ENCODE results near the gene CDC42. TPM values are rescaled to one million over a fixed set of nuclear protein-coding genes. Genes with fewer than 3 reads are reported as not detected.
A peak's percentile ranks its signal among the peaks of the same experiment; 100 is the strongest.

CDC42 gene
- total and polyA plus RNA-seq, 2 of the 13 experiments (the other 11 are each of a cell fraction or from before 2014, with no cell fraction given): 138 to 237 TPM

DNA sequence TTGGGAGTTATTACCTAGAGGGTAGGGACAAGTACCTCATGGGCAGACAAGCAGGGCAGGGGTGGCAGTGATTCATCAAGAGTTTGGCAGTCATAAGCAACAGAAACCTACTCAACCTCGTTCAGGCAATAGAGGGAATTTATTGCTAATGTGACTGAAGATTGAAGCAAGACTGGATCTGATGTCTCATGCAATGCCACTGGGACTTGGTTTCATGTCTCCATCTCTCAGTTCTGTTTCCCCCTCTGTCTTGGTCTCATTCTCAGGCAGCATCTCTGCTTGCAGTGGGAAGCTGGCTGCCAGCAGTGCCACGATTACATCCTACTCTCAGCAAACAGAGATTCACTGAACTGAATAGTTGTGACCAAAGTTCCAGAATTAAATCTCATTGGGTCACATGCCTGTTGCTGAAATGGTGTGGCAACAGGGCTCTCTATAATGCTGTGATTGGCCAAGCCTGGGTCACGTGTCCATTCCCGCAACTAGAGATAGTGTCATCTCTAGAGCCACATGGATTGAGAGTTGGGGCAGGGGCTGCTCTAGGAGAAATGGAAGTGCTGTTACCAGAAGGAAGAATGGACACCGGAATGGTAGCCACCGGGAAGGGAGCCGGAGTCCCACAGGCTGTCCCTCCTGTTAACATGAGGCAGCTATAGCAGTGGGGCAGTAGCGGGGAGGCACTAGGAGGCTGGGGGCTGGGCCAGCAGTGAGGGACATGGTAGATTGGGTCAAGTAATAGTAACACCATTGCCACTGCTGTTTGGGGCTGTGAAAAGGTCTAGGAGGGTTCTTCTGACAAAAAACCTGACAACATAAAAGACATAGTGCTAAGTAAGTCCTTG is 3.9 kb upstream of the CDC42 start (continued):
- TF ChIP-seq, protein P1, sequence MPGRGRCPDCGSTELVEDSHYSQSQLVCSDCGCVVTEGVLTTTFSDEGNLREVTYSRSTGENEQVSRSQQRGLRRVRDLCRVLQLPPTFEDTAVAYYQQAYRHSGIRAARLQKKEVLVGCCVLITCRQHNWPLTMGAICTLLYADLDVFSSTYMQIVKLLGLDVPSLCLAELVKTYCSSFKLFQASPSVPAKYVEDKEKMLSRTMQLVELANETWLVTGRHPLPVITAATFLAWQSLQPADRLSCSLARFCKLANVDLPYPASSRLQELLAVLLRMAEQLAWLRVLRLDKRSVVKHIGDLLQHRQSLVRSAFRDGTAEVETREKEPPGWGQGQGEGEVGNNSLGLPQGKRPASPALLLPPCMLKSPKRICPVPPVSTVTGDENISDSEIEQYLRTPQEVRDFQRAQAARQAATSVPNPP (CRISPR knock-in tag; IDR thresholded peaks at IDR 0.05): no peak
- no peak for TF ChIP-seq ZNF772 (CRISPR knock-in tag; IDR thresholded peaks at IDR 0.05)
- TF ChIP-seq, protein P2, sequence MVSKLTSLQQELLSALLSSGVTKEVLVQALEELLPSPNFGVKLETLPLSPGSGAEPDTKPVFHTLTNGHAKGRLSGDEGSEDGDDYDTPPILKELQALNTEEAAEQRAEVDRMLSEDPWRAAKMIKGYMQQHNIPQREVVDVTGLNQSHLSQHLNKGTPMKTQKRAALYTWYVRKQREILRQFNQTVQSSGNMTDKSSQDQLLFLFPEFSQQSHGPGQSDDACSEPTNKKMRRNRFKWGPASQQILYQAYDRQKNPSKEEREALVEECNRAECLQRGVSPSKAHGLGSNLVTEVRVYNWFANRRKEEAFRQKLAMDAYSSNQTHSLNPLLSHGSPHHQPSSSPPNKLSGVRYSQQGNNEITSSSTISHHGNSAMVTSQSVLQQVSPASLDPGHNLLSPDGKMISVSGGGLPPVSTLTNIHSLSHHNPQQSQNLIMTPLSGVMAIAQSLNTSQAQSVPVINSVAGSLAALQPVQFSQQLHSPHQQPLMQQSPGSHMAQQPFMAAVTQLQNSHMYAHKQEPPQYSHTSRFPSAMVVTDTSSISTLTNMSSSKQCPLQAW (CRISPR knock-in tag; IDR thresholded peaks at IDR 0.05): peak; percentile 44; the same call in 1 of the 2 replicates
- TF ChIP-seq, protein P3, sequence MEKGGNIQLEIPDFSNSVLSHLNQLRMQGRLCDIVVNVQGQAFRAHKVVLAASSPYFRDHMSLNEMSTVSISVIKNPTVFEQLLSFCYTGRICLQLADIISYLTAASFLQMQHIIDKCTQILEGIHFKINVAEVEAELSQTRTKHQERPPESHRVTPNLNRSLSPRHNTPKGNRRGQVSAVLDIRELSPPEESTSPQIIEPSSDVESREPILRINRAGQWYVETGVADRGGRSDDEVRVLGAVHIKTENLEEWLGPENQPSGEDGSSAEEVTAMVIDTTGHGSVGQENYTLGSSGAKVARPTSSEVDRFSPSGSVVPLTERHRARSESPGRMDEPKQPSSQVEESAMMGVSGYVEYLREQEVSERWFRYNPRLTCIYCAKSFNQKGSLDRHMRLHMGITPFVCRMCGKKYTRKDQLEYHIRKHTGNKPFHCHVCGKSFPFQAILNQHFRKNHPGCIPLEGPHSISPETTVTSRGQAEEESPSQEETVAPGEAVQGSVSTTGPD (CRISPR knock-in tag; IDR thresholded peaks at IDR 0.05): no peak
- TF ChIP-seq XRCC5 (optimal IDR thresholded peaks at IDR 0.05; ENCODE audit: low read length): no peak
- no peak for TF ChIP-seq RNF2 (conservative IDR thresholded peaks at IDR 0.05; ENCODE audit: low read depth)
- TF ChIP-seq, protein P4, sequence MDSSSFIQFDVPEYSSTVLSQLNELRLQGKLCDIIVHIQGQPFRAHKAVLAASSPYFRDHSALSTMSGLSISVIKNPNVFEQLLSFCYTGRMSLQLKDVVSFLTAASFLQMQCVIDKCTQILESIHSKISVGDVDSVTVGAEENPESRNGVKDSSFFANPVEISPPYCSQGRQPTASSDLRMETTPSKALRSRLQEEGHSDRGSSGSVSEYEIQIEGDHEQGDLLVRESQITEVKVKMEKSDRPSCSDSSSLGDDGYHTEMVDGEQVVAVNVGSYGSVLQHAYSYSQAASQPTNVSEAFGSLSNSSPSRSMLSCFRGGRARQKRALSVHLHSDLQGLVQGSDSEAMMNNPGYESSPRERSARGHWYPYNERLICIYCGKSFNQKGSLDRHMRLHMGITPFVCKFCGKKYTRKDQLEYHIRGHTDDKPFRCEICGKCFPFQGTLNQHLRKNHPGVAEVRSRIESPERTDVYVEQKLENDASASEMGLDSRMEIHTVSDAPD (CRISPR knock-in tag; IDR thresholded peaks at IDR 0.05): no peak
- TF ChIP-seq NFYB (CRISPR knock-in tag; IDR thresholded peaks at IDR 0.05): peak; percentile 73
- TF ChIP-seq CREB1 (IDR thresholded peaks at IDR 0.05): no peak
- 0 out of 2 replicates have a peak, but pooled peaks have one; percentile 23 for TF ChIP-seq CREB1 (CRISPR knock-in tag; IDR thresholded peaks at IDR 0.05)
- no peak for TF ChIP-seq ZNF724P (CRISPR knock-in tag; IDR thresholded peaks at IDR 0.05; ENCODE audit: borderline replicate concordance)
- 0 out of 2 replicates have a peak, but pooled peaks have one; percentile 21 for TF ChIP-seq HNF4A (CRISPR knock-in tag; IDR thresholded peaks at IDR 0.05)
- no peak for TF ChIP-seq GTF2F1 (IDR thresholded peaks at IDR 0.05; ENCODE audit: low read length)
- TF ChIP-seq POLR2AphosphoS2 (IDR thresholded peaks at IDR 0.05; ENCODE audit: low read depth, low read length): no peak
- no peak for TF ChIP-seq FOXM1 (CRISPR knock-in tag; IDR thresholded peaks at IDR 0.05)
- no peak for TF ChIP-seq ZNF296 (CRISPR knock-in tag; conservative IDR thresholded peaks at IDR 0.05)
- no peak for TF ChIP-seq ZNF446 (CRISPR knock-in tag; IDR thresholded peaks at IDR 0.05)
- no peak for TF ChIP-seq SIX1 (CRISPR knock-in tag; IDR thresholded peaks at IDR 0.05; ENCODE audit: borderline replicate concordance)
- TF ChIP-seq FOXA1 (IDR thresholded peaks at IDR 0.05): no peak
- TF ChIP-seq FOXA1 (CRISPR knock-in tag; IDR thresholded peaks at IDR 0.05): no peak
- no peak for TF ChIP-seq ZFY (CRISPR knock-in tag; IDR thresholded peaks at IDR 0.05)
- no peak for TF ChIP-seq MTA1 (CRISPR knock-in tag; IDR thresholded peaks at IDR 0.05; ENCODE audit: borderline replicate concordance)
- no peak for TF ChIP-seq ZSCAN30 (CRISPR knock-in tag; IDR thresholded peaks at IDR 0.05)
- TF ChIP-seq ZFP36L2 (CRISPR knock-in tag; IDR thresholded peaks at IDR 0.05): no peak

All from HepG2 (cell line).